Fibroblast of peridontal ligament (primary cell): ENCODE measurements around the gene LONRF3.
A peak's percentile ranks its signal among the peaks of the same experiment; 100 is the strongest.

Experiments
- DNase-seq: peaks from one replicate; pipeline ENCODE4 v3.0.0-alpha.2; 2010; ENCODE audit errors: extremely low read depth

LONRF3 gene

GRCh38 chrX:119036107-119037029, 62.0 kb downstream of the LONRF3 start:
- DNase-seq: no peak

DNA sequence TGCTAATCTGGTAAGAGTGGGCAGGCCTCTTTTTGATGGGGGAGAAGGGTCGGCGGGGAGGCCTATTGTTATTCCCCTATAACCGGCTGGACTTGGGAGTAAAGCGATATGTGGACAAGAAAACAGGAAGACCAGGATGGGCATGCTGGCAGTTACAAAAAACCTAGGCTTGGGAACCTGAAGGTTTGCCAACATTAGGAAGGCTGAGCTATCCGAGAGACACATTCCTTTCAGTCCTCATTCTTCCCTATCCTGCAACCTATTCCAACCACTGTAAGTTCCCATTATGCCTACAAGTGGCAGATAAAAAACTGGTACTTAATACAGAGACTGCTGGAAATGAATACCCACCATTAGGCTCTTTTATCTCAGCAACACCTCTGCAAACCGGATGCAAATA, 66.0 kb downstream of the LONRF3 start:
- no peak for DNase-seq

- DNase-seq: peak; percentile 72
Measured at GRCh38 chrX:119041175-119041574, 66.8 kb downstream of the LONRF3 start.

DNA sequence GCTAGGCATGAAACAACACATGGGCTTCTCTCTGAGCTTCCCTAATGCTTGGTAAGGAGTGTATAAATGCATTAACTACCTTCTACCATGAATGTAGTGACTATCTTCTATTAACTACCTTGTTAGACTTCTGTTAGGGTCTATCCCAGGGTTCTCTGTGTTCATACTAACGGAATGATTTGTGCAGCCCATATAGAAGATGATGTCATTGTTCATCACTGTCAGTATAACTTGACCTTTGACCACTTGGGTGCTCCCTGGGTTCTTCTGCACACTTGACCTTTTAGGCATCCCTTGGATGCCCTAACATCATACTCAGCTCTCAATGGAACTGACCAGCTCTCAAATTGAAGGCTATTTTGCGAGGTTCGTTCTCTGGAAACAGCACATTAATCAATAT, 67.6 kb downstream of the LONRF3 start:
- no peak for DNase-seq

GRCh38 chrX:119042996-119043395, 68.6 kb downstream of the LONRF3 start:
- DNase-seq: no peak

- DNase-seq: no peak
Measured at GRCh38 chrX:119045884-119046283, 71.5 kb downstream of the LONRF3 start.

DNA sequence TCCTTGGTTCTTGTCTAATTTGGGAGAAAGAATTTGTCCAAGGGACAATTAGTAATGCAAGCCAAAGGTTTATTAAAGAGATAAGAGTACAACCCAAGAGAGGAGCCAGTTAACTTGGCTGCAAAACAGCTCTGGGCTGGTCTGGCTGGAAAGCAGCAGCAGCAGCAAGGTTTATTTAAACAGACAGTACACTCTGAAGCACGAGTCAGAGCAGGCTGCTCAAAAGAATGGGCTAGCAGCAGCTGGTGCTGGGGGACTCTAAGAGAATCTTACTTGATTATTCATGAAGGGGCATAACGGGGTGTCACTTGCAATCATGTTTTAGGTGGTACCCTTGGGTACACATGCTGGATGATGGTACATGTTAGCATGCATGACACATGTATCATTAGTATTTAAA, 81.3 kb downstream of the LONRF3 start:
- DNase-seq: no peak

GRCh38 chrX:119062750-119063374, 88.4 kb downstream of the LONRF3 start:
- DNase-seq: no peak

GRCh38 chrX:119063428-119063827, 89.0 kb downstream of the LONRF3 start:
- DNase-seq: no peak

- DNase-seq: peak; percentile 63
Measured at GRCh38 chrX:119067023-119067739, 92.8 kb downstream of the LONRF3 start.
